MV-4-11 (cell line): ENCODE measurements around the gene C10orf105.

Source experiments
- DNase-seq: peaks from one replicate; lab custom pipeline; 2025; lab: John Stamatoyannopoulos, UW

The C10orf105 gene

GRCh38 chr10:71751515-71752224 is 32.1 kb upstream of the C10orf105 start:
- DNase-seq: no peak

DNA sequence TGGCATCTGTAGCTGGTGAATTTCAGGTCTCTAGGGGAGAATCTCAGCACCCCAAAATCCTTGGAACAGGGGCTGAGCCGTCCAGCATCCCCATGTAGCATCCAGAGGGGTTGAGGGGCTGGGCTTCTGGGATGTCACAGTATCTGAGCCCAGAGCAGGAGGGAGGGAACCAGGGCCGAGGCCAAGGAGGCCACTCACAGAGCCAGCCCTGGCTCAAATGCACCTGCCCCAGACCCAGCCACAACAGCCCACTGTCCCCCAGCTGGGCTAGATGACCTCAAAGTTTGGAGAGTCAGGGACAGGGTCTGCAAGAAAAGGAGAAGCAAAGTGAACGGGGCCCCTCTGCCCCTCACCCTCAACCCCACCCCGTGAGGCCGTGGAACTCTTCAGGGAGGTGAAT is 31.4 kb upstream of the C10orf105 start:
- DNase-seq: no peak

GRCh38 chr10:71750124-71750841 is 30.7 kb upstream of the C10orf105 start:
- peak; percentile 92 for DNase-seq

- no peak for DNase-seq
Measured at GRCh38 chr10:71749396-71749795, 29.8 kb upstream of the C10orf105 start.

DNA sequence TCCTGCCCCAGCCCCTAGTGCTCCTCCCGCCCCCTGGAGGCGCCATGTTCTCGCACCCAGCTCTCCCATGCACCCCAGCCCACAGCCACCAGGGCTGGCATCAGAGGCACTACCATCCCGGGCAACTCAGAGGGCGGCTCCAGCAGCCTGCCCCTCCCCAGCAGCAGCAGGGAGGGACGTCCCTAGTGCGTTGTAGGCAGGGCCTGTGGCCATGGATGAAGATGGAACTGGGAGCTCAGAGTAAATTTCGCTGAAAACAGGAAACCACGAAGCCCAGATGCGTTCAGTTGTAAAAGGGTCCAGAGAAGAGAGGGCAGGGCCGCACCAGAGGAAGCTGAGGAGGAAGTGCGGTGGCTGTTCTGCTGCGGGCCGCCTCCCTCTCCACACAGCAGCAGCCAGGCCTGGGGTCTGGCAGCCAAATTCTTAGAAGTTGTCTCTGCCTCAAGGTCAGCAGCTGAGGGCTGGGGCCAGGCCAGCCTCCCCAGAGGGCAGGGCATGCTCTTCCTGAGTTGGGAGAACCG is 29.2 kb upstream of the C10orf105 start:
- DNase-seq: peak; percentile 100

DNA sequence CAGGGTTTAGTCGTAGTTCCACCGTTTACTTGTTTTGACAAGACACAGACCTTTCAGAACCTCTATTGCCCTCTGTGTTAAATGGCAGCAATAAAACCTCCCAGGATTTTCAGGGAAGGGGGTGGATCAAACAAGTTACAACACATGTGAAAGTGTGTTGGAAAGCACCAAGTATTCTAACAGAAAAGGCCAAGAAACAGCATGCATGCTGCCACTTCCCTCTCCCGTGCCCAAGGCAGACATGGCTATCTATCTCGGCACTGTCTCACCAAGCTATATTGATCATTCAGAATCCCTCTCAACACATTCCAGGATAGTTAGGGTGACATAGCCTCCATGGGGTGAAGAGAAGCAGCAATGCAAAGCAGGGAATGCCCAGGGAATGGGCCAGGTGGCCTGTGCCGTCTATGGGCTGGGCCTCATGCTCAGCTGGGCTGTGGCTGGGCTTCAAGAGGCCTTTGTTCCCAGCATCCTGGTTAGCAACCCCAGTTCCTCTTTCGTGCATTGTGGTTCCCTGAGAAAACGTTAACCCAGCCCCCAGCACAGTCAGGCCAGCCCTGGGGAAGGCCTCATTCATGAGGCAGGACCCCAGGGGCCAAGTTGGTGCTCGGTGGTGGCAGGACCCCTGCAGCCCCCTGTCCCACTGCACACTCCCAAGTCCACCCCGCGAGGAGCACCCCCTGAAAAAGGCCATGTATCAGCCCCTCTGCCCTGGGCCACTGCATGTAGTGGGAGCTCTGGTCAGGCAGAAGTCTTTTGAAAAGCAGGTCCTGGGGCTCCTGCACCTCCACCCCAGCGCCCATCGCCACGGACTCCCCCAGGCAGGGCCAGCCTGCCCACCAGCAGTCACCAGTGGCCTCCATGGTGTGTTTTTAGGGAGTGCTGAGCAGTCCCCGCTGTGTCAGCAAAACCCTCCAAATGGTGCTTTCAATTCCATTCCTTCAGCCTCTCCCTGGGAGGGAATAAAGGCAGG is 28.3 kb upstream of the C10orf105 start:
- peak; percentile 96 for DNase-seq

- DNase-seq: no peak
Measured at GRCh38 chr10:71747039-71747531, 27.5 kb upstream of the C10orf105 start.

DNA sequence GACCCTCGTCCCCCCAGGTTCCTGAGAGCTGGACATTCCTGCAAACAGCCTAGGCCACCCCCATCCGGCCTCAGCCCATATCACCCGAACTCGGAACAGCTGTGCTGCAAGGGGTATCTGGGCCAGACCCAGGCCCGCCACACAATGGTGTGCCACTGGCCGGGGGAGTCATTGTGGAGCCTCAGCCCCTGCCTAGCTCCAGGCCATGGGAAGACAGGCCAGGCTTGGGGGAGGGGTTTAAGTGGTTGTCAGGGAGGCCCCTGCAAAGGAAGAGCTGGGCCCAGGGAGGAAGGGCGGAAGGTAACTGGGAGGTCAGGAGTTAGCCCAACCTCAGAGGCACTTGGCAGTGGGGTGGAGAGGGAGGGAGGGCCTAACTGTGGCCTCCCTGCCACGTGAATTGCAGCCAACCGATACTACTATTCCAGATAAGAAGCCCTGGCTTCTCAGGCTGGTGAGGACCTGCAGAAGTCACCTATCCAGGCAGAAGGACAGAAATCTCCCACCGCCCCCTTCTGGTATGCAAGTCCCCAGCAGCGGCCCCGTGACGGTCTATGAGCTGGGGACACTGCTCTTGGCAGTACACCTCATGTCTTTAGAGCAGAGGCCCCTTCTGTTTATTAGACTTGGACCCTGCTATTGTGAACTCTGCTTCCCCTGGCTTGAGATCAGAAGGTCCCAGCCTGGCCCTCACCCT is 26.9 kb upstream of the C10orf105 start:
- peak; percentile 95 for DNase-seq

DNA sequence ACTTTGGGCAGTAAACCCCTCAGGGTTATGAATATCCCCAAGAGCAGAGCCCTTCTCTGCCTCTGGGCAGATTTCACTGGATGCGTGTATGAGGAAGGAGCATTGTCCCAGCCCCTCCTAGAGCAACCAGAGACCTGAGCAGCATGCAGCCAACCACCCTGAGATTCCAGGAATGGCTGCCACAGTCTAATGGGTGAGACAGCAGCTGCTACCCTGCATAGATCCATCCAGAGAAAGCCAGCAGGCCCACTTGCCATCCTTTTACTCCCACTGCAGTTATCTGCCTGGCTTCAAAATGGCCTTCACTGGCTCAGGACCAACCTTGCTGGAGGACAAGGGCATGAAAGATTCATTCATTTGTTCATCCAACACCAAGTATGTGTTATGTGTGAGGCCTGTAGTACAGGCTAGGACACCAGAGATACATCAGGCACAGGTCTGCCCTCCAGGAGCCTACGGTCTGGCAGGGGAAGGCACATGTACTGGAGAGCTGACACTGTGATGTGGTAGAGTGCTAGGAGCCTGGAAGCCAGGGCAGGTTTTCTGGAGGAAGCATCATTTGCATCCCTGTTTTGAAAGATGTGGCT is 26.2 kb upstream of the C10orf105 start:
- no peak for DNase-seq

DNA sequence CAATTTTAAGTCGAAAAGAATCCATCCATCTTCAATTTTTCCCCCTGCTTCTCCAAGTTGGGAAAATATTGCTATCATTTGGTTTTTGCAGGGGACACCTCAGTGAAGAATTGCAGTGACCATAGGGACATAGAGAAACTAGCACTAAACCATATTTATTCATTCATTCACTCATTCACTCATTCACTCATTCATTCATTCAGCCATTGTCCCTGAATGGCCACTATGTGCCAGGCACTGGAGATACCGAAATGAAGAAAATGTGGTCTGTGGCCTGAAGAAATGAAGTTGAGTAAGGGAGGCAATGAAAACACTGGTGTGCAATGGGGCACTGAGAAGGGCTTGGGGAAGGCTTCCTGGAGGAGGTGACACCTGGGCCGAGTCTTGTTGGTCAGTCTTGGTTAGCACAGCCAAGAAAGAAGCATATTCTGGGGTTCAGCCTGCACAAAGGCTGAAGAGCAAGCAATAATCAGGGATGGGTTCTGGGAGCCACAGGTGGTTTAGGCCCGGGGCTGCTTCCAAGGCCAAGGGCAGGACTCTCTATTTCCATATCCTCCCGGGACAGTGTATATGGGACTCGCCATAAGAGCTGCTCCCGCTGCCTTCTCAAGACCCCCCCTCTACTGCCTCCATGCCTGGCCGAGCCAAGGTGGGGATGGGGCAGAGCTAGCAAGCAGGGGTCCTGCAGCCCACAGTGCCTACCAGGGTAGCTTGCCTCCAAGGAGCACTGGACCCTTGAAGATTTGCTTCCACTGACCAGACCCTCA is 25.5 kb upstream of the C10orf105 start:
- DNase-seq: no peak

- no peak for DNase-seq
Measured at GRCh38 chr10:71743866-71744265, 24.3 kb upstream of the C10orf105 start.

DNA sequence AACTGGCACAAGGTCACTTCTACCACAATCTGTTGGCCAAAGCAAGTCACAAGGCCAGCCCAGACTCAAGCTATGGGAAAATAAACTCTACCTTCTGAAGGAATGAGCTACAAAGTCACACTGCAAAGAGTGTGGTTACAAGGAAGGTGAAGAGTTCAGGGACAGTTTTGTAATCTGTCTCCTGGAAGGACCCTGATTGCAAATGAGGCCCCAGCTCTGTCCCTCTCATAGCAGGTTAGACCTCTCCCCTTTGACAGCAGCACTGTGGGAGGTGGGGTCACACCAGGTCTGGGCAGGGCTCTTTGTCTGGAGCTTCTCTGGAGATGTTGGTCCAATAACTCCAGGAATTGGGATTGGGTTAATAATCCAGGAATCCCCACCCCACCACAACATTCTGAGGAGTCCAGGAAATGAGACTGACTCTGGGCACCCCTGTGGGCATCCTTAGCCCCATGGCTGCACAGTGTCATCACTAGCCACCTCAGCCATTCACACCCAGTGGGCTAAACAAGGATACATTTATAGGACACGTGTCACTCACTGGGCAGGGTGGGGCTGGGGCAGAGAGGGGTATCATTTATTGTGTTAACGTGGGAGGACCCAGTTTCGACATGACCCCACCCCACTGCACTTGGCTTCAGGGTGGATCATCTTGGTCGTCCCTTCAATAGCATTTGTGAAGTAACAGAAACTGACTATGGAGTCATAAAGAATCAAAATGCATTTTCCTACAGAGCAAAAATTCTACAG is 23.7 kb upstream of the C10orf105 start:
- DNase-seq: peak; percentile 69

- peak; percentile 87 for DNase-seq
Measured at GRCh38 chr10:71742301-71743088, 22.9 kb upstream of the C10orf105 start.

GRCh38 chr10:71741671-71742070 is 22.1 kb upstream of the C10orf105 start:
- DNase-seq: no peak

DNA sequence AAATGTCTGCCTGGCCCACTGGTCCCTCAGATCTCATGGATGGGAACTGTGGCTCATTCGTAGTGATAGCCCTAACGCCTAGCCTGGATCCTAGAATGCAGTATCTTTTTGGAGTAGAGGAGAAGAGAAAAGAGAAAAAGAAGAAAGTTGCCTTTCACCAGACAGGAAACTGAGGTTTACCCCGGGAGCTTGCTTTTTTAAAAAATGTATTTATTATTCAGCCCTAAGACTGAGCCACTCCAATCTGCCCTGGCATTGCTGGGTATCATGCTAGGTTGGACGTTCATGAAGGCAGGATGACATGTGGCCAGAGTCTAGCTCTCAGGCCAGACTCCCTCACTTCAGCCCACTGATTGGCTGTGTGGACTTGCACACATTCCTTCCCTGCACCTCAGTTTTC is 21.5 kb upstream of the C10orf105 start:
- DNase-seq: no peak

- DNase-seq: peak; percentile 33
Measured at GRCh38 chr10:71740069-71740653, 20.6 kb upstream of the C10orf105 start.

DNA sequence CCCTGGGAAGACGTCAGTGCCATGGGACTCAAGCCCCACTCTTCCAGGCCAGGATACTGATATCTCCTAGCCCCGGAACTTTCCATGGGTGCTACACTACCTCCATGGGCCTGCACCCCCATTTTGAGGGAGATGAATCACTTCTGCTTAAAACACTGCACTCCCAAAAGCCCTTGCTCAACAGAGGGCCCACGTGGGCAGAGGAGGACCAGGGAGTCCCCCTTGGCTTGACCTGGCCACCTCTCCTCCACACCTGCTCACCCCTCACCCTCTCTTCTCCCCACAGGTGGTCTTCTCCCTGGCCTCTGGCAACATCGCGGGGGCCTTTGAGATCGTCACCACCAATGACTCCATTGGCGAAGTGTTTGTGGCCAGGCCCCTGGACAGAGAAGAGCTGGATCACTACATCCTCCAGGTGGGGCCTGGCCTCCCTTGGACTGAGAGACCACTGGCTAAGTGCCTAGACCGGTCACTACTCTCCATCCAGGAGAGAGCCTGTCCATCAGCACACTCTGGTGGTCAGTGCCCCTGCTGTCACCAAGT is 19.9 kb upstream of the C10orf105 start:
- no peak for DNase-seq

DNA sequence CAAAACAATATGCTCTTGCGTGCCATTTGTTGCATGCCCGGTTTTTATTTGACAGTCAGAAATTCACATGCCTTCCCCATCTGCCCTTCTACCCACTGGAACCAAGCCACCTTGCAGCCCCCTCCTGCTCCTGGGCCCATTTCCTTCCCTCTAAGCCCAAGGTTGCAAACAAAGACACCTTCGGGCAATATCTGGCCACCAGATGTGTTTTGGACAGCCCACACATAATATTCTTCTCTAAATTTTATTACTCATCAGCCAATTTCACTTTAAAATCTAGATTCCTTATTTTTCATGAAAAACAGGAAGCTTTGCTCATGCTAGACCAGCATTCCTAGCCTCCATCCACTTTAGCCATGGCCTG is 18.2 kb upstream of the C10orf105 start:
- no peak for DNase-seq
